IMR-90 (cell line): ENCODE results near the gene SYT2.

Source experiments
- CTCF ChIP-seq: conservative IDR thresholded peaks from 2 replicates; pipeline ENCODE4 v1.5.1; 2012; ENCODE audit warnings: mild to moderate bottlenecking, low read depth, low read length, improper control_type of control experiment
- ELK1 ChIP-seq: fragments of 150-350 bp; IDR thresholded peaks from 2 replicates; pipeline ENCODE4 v1.6.1; 2016; ENCODE audit warnings: low read depth, mild to moderate bottlenecking, low read length, moderate library complexity, borderline replicate concordance
- MAZ ChIP-seq: IDR thresholded peaks from 2 replicates; pipeline ENCODE4 v1.6.1; 2012; ENCODE audit warnings: low read depth, mild to moderate bottlenecking, low read length, improper control_type of control experiment, moderate library complexity, borderline replicate concordance
- MXI1 ChIP-seq: IDR thresholded peaks from 2 replicates; pipeline ENCODE4 v1.6.1; 2012; ENCODE audit warnings: low read depth, mild to moderate bottlenecking, low read length, moderate library complexity, borderline replicate concordance
- POLR2A ChIP-seq: IDR thresholded peaks from 2 replicates; pipeline ENCODE4 v1.6.1; 2012; ENCODE audit warnings: mild to moderate bottlenecking, low read depth, low read length
- RAD21 ChIP-seq: IDR thresholded peaks from 2 replicates; pipeline ENCODE4 v1.6.1; 2012; ENCODE audit warnings: low read length, improper control_type of control experiment
- RCOR1 ChIP-seq: IDR thresholded peaks from 2 replicates; pipeline ENCODE4 v1.6.1; 2012; ENCODE audit warnings: mild to moderate bottlenecking, low read length, improper control_type of control experiment; ENCODE audit not compliant: insufficient replicate concordance
- SMC3 ChIP-seq: fragments of 150-350 bp; IDR thresholded peaks from 2 replicates; pipeline ENCODE4 v1.6.1; 2016; ENCODE audit warnings: low read depth, mild to moderate bottlenecking, antibody characterized with exemption, low read length, moderate library complexity
- USF2 ChIP-seq: fragments of 150-350 bp; IDR thresholded peaks from 2 replicates; pipeline ENCODE4 v1.6.1; 2017; ENCODE audit warnings: mild to moderate bottlenecking, antibody characterized with exemption, low read length, low read depth

- no peak for TF ChIP-seq CTCF
- no peak for TF ChIP-seq MAZ
- TF ChIP-seq USF2: no peak
- TF ChIP-seq RCOR1: no peak
- no peak for TF ChIP-seq POLR2A
- no peak for TF ChIP-seq MXI1
- TF ChIP-seq SMC3: no peak
- TF ChIP-seq ELK1: no peak
- TF ChIP-seq RAD21: no peak
These were observed 146.4 kb downstream of the SYT2 start for GRCh38 chr1:202563818-202564217.
